Measurements from ENCODE around the gene NAP1L4. TPM values are rescaled to one million over a fixed set of nuclear protein-coding genes. Genes with fewer than 3 reads are reported as not detected.

NAP1L4 gene
- total and polyA plus RNA-seq, 2 of the 4 experiments (the other 2 are of a cell fraction) = 71.5 to 80.7 TPM

DNA sequence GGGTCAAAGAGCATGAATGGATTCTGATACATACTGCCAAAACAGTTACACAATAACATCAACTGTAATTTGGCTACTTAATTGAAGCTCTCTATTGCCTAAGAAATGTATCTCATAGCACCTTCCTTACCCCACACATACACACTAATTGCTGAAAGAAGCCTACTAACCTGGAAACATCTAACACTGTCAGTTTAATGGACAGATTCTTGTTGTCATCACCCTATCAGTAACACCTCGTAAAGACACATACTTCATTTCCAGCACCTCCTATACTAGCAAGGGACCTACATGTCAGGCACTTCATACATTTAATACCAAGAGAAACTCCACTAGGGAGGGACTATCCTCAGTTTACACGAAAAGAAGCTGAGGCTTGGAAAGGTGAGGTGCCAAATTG, 9.9 kb downstream of the NAP1L4 start:
- H4K91ac ChIP-seq (ENCODE audit: insufficient read depth, low read depth, low read length) = no peak overlapping the region
- no peak overlapping the region for H2BK20ac ChIP-seq (ENCODE audit: low read depth, low read length)
- no peaks in the 10 kb centered on the region for H3K9me3 ChIP-seq (ENCODE audit: control insufficient read depth, insufficient read depth, low read length)
- TF ChIP-seq SMC3 (IDR thresholded peaks at IDR 0.05; ENCODE audit: low read depth, low read length) = no peak
- no peak for TF ChIP-seq BHLHE40 (IDR thresholded peaks at IDR 0.05; ENCODE audit: low read depth, low read length)
- TF ChIP-seq CEBPB (IDR thresholded peaks at IDR 0.05; ENCODE audit: low read depth, low read length) = peak; percentile 41; the same call in 1 of the 2 replicates
- no peak for TF ChIP-seq MAFK (IDR thresholded peaks at IDR 0.05; ENCODE audit: low read depth, low read length)
- no peak for TF ChIP-seq MAZ (IDR thresholded peaks at IDR 0.05; ENCODE audit: borderline replicate concordance, low read depth, low read length)
- no peak overlapping the region for H3K14ac ChIP-seq (replicated peaks; ENCODE audit: low read depth, low read length)
- no TSS peak for BruUV-seq (replicated peaks)
- no peak overlapping the region for H3K18ac ChIP-seq (ENCODE audit: low read depth, low read length)
- H4K8ac ChIP-seq (ENCODE audit: low read depth in 2 of 2, low read length in 2 of 2) = no peak overlapping the region
- no peak overlapping the region for H2AK9ac ChIP-seq (replicated peaks; ENCODE audit: low read depth, low read length, poor library complexity)
- ATAC-seq (ENCODE audit: low read depth) (no peak), DNase-seq (no peak)
- no peak overlapping the region for H3K23ac ChIP-seq (ENCODE audit: low read depth, low read length)
- H4K20me1 ChIP-seq (ENCODE audit: insufficient read depth, low read length) = peaks cover 79% of the 10 kb centered on the region
- H3K4me3 ChIP-seq (ENCODE audit: insufficient read depth, low read depth, low read length) = no peak overlapping the region
- H2AK5ac ChIP-seq (ENCODE audit: low read depth, low read length) = no peak overlapping the region
- no peaks in the 10 kb centered on the region for H3K27me3 ChIP-seq (ENCODE audit: control insufficient read depth, insufficient read depth, low read length)
- H3K27ac ChIP-seq (ENCODE audit: insufficient read depth, low read length) = no peak overlapping the region
- H3K4me1 ChIP-seq (ENCODE audit: control insufficient read depth, insufficient read depth, low read length) = no peaks in the 10 kb centered on the region
- no peak overlapping the region for H2BK120ac ChIP-seq (ENCODE audit: low read depth, low read length)
- no peak overlapping the region for H4K5ac ChIP-seq (ENCODE audit: low read depth, low read length)
- in situ Hi-C loops (cut with MboI; ENCODE audit: low sequenced_read_pairs) = no loop called here
- no peak overlapping the region for H3K9ac ChIP-seq (ENCODE audit: low read depth, low read length)
- ChIA-PET CTCF (no interaction called here), POLR2A (ENCODE audit: unreplicated experiment) (no interaction called here)
- peaks cover 21 to 46% of the 10 kb centered on the region in 2 experiments for H3K79me1 ChIP-seq (ENCODE audit: low read depth in 1 of 2, low read length in 2 of 2)
- H3K4me2 ChIP-seq (ENCODE audit: low read depth, low read length) = no peak overlapping the region
- H2AFZ ChIP-seq (replicated peaks; ENCODE audit: low read length, poor library complexity) = no peak overlapping the region
- no peak overlapping the region for H3K4ac ChIP-seq (ENCODE audit: low read depth, low read length)
- intact Hi-C loops (cut with micrococcal nuclease) = no loop called here
- H2BK5ac ChIP-seq (ENCODE audit: low read depth, low read length, poor library complexity, severe bottlenecking) = no peak overlapping the region
- no CpG with 5 or more reads among the region's 2 CpGs for WGBS, 2 experiments (ENCODE audit: extremely low coverage in 2 of 2, insufficient read length in 1 of 2)
- peaks cover 16% of the 10 kb centered on the region for H3K36me3 ChIP-seq (ENCODE audit: control insufficient read depth, insufficient read depth, low read length)
- H2BK15ac ChIP-seq (ENCODE audit: low read depth, low read length) = no peak overlapping the region
- H3K56ac ChIP-seq (ENCODE audit: extremely low read depth, insufficient read depth, low read length) = no peak overlapping the region
- dilution Hi-C loops (cut with HindIII; ENCODE audit: low sequenced_read_pairs, unreplicated experiment) = no loop called here
- H3K9me1 ChIP-seq (ENCODE audit: insufficient read depth, low read length) = 0 out of 2 replicates have a peak, but pooled peaks cover 13% of the 10 kb centered on the region

Data from IMR-90 (cell line).